ENCODE results near the gene ZBTB44.
"Not testable (repeated sequence)": the region's sequence is repeated elsewhere in the genome, so short reads cannot be mapped to it uniquely, and the experiment has no call there.

Gene ZBTB44

GRCh38 chr11:130246738-130247137 lies 68.0 kb downstream of the ZBTB44 start:
- no peak for DNase-seq

DNA sequence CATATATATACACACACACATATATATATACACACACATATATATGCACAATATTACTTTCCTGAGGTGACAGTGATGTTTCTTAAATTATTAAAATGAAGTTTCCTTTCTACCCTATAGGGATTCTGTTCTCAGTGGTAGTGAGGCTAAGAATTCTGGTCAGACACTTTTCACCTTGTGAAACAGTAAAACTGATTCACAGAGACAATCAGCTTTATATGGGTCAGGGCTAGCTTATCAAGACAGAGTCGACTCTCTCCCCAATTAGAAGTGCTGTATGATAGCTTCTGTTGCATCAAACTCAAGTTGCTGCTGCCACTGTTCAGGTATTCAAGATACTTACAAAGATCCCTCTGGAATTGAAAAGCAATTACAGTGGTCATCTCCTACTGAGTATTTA lies 68.4 kb downstream of the ZBTB44 start:
- DNase-seq = no peak

- DNase-seq = not testable (repeated sequence)
These were observed 69.3 kb downstream of the ZBTB44 start for GRCh38 chr11:130245375-130245774.

DNA sequence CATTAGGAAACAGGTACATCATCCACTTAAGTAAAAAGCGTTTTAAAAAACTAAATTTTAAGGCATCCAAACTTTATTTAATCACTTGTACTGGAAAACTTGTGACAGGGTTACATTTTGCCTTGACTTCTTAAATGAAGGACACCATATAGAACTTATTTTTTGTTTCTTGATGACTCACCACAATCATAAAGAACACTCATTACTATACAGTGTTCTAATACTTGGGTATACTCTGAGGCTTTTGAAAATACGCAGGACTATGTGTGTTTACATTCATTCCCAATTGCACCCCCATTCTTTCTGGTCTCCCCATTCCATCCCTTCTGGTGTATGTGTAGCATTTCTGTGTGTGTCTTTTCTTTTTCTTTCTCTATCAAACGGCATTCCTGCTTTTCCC lies 69.9 kb downstream of the ZBTB44 start:
- no peak for DNase-seq

DNA sequence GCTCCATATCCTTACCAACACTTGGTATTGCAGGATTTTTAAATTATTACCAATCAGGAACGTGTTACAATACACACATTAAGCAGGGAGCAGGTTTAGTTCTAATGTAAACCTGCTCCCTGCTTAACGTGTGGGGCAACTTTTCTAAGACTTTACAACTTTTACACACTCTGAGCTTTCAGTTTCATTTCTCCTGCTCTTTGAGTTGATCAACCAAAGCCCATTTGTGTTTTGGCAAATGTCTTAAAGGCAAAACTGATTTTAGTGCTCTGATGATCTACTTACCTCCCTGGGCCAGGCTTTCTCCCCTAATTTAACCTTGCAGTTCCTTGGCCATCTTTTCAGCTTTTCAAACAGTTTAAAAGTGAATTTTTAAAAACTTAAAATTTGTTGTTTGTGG lies 70.9 kb downstream of the ZBTB44 start:
- DNase-seq = no peak

DNA sequence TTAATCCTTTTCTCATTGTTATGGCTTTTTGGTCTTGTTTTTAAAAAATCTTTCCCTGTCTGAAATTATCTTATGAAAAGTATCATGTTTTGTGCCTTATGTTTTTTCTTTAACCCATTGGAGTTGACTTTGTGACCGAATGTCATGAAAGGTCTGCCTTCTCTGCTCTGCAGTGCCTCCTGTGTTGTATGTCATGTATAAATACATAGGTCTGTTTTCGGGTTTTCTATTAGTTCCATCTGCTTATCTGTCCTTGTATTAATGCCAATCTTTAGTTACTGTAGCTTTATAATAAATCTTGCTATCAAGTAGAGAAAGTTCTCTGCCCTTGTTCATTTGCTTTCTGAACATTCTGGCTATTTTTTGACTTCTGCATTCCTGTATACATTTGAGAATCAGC lies 73.0 kb downstream of the ZBTB44 start:
- no peak for DNase-seq

- no peak for DNase-seq
These were observed 77.3 kb downstream of the ZBTB44 start for GRCh38 chr11:130237282-130238006.

- DNase-seq = no peak
These were observed 80.4 kb downstream of the ZBTB44 start for GRCh38 chr11:130234315-130234714.

GRCh38 chr11:130233888-130234287 lies 80.8 kb downstream of the ZBTB44 start:
- not testable (repeated sequence) for DNase-seq

- DNase-seq = not testable (repeated sequence)
These were observed 81.2 kb downstream of the ZBTB44 start for GRCh38 chr11:130233486-130233885.

DNA sequence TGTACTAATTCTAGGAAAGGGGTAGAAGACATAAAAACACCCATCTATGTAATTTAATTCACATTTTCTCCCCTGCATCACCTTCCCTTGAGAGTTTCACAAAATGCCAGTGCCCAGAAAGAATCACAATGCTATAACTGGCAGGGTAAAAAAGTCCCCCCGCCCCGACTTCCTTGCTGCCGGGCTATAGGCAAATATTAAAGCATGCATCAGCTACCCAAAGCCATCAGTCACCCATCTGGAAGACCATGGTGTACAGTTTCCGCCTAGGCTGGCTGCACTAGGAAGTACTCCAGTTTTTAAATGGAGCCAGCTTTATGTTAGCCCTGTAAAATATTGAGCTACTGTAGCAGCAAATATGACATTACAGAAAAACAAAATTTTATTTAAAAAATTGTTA lies 87.3 kb downstream of the ZBTB44 start:
- DNase-seq = no peak

DNA sequence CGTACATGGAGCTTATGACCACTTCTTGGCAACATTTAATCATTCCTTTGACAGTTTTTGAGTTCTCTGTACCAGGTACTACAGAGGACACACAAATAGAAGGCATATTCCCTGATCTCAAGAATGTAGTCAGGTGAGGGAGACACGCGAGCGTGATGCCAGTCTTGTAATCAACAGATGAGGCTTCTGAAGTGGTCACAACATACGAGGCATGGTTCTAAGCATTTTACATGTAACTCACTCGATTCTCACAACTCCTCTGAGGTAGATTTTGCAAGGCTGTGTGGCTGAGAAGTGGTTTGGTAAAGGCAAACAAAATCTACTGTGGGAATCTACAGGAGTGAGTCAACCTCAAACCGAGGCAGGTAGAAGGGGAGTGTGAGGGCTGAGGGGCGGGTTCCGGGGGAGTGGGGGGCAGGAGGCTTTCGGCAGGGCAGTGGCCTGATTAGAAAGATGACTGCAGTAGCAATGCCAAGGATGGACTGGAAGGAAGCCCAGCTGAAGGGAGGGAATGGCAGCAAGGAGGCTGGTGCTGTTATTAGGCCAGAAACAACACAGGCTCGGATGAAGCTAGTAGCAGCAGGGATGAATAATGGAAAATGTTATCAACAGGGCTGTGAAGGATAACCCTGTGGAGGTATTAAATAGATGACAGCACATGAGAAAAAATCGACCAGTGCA lies 91.3 kb downstream of the ZBTB44 start:
- no peak for DNase-seq

GRCh38 chr11:130220311-130221035 lies 94.2 kb downstream of the ZBTB44 start:
- no peak for DNase-seq

- DNase-seq = no peak
These were observed 95.6 kb downstream of the ZBTB44 start for GRCh38 chr11:130219148-130219547.

GRCh38 chr11:130218501-130219070 lies 96.1 kb downstream of the ZBTB44 start:
- no peak for DNase-seq

GRCh38 chr11:130217133-130218031 lies 97.3 kb downstream of the ZBTB44 start:
- DNase-seq = no peak

DNA sequence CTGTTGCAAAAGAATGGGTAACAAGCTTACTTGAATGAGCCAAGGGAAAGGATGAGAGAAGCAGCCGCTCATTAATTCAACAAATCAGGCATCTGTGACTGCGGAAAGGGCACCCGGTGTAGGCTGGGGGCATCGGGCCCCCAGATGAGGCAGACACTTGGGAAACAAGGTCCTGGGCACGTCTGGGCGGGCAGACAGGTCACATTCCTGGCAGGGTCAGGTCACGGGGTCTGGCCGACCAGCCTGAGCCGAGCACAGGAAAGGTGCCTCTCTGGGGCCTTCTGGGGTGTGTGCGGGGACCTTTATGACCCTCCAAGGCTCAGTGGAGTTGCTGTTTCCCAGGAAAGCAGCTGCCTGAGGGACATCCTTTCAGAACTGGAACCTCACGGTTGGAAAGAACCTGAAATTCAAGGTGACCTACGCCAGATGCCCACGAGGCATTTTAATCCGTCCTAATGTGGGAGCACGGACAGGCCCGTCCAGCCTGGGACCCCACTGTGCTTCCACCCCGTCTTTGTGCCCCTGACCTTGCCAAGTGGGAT lies 98.1 kb downstream of the ZBTB44 start:
- no peak for DNase-seq

GRCh38 chr11:130216221-130216550 lies 98.5 kb downstream of the ZBTB44 start:
- no peak for DNase-seq

DNA sequence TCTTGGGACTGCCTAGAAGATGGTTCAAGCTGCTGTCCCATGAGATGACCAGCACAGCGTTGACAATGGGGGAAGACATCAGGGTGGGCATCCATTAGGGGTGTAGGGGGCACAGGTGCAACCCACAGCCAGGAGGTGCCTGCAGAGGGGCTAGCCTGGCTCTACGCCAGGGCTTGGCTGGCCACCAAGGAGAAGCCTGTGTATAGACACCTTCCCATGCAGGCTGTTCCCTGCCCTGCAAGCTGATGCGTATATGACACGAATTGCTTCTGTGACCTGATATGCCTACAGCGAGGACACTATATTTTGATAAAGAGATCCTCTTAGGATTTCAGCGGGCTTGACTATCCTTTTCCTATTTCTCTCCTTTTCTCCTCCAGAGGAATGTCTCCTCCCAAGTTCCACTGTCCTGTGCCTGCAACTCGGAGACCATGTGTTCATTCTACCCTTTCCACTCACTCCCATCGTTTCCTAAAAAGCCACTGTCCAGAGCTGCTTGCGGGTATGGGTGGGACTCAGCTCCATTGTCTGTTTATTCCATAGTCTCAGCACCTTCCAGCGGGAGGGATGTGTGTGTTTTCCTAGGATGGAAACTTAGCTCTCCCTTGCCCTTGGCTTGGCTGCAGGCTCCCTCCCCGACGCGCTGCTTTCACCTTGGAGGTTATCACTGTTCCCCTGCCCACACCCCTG lies 99.0 kb downstream of the ZBTB44 start:
- DNase-seq = no peak

DNA sequence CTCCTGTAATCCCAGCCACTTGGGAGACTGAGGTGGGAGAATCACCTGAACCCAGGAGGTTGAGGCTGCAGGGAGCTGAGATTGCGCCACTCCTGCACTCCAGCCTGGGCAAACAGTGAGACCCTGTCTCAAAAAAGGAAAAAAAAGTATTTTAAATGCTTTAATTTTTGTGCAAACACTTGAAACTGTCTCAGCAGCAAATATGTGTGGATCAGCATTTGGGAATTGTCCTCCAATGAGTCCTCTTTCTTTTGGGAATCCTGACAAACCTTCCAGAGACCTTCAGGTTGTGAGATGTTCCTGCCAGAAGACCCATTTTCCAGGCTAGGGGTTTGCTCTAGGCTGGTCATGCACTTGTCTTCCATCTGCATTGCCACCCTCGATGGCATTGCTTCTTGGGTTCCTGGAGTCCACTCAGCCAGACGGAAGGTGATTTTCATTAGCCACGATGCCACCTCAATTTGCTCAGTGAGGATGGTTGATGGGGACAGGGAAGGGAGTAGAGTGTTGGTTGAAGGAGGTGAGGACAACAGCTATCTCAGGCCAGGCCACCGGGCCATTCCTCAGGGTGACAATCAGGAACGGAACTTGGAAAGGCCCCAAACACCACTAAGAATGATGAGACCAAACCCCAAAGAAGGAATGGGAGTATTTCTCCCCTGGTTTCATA lies 99.7 kb downstream of the ZBTB44 start:
- DNase-seq = no peak

GRCh38 chr11:130213979-130214281 lies 100.8 kb downstream of the ZBTB44 start:
- DNase-seq = no peak

All from stimulated activated CD8-positive, alpha-beta memory T cell treated with anti-CD3 and anti-CD28 coated beads, Interleukin-4, amount 100 ng/mL, for 48 hours (primary cell).